HL-60/S4 treated with retinoic acid at 250 ng/mL for 4 days and 3 days (cell line): ENCODE data around the gene C20orf202.

Source experiments
- in situ Hi-C: fragments of 300-500 bp; cut with MboI; formaldehyde crosslinking; loops from 2 replicates; pipeline ENCODE4 v1.7.0; 2022; ENCODE audit warnings: low sequenced_read_pairs

Gene C20orf202

GRCh38 chr20:1183153-1183552 is 20.1 kb upstream of the C20orf202 start:
- in situ Hi-C loops, result loop anchor here (25.0 kb wide), 1 partner anchor 371 kb away; no protein-coding TSS in a partner anchor

- in situ Hi-C loops, result loop anchor here (25.0 kb wide), 1 partner anchor 372 kb away; no protein-coding TSS in a partner anchor
Observed at GRCh38 chr20:1184260-1184637, 19.0 kb upstream of the C20orf202 start.

- in situ Hi-C loops, result loop anchor here (25.0 kb wide), 1 partner anchor 372 kb away; no protein-coding TSS in a partner anchor
Observed at GRCh38 chr20:1184638-1185315, 18.5 kb upstream of the C20orf202 start, which contains the start of gene TMEM74B. Gene TMEM74B, minus strand, starts transcription at chr20:1184981. Its CDS starts 1,180 bp downstream, at chr20:1183801.

GRCh38 chr20:1185316-1185741 is 17.9 kb upstream of the C20orf202 start:
- in situ Hi-C loops, result loop anchor here (25.0 kb wide), 1 partner anchor 373 kb away; no protein-coding TSS in a partner anchor

- in situ Hi-C loops, result loop anchor here (25.0 kb wide), 1 partner anchor 374 kb away; no protein-coding TSS in a partner anchor
Observed at GRCh38 chr20:1185790-1186334, 17.4 kb upstream of the C20orf202 start.

GRCh38 chr20:1186367-1186991 is 16.8 kb upstream of the C20orf202 start:
- in situ Hi-C loops, result loop anchor here (25.0 kb wide), 1 partner anchor 374 kb away; no protein-coding TSS in a partner anchor

- in situ Hi-C loops, result loop anchor here (25.0 kb wide), 1 partner anchor 375 kb away; no protein-coding TSS in a partner anchor
Observed at GRCh38 chr20:1187605-1188171, 15.6 kb upstream of the C20orf202 start.

GRCh38 chr20:1188347-1188746 is 14.9 kb upstream of the C20orf202 start:
- in situ Hi-C loops, result loop anchor here (25.0 kb wide), 1 partner anchor 376 kb away; no protein-coding TSS in a partner anchor

GRCh38 chr20:1189827-1190226 is 13.4 kb upstream of the C20orf202 start:
- in situ Hi-C loops, result loop anchor here (25.0 kb wide), 1 partner anchor 378 kb away; no protein-coding TSS in a partner anchor

GRCh38 chr20:1190847-1191246 is 12.4 kb upstream of the C20orf202 start:
- in situ Hi-C loops, result loop anchor here (25.0 kb wide), 1 partner anchor 379 kb away; no protein-coding TSS in a partner anchor

- in situ Hi-C loops, result loop anchor here (25.0 kb wide), 1 partner anchor 379 kb away; no protein-coding TSS in a partner anchor
Observed at GRCh38 chr20:1191299-1191698, 12.0 kb upstream of the C20orf202 start.

- in situ Hi-C loops, result loop anchor here (25.0 kb wide), 1 partner anchor 383 kb away; no protein-coding TSS in a partner anchor
Observed at GRCh38 chr20:1195226-1195625, 8.0 kb upstream of the C20orf202 start.

GRCh38 chr20:1196634-1197033 is 6.6 kb upstream of the C20orf202 start:
- in situ Hi-C loops, result loop anchor here (25.0 kb wide), 1 partner anchor 384 kb away; no protein-coding TSS in a partner anchor

GRCh38 chr20:1197801-1198200 is 5.5 kb upstream of the C20orf202 start:
- in situ Hi-C loops, result loop anchor here (25.0 kb wide), 1 partner anchor 386 kb away; no protein-coding TSS in a partner anchor

- in situ Hi-C loops, result loop anchor here (25.0 kb wide), 1 partner anchor 386 kb away; no protein-coding TSS in a partner anchor
Observed at GRCh38 chr20:1198751-1199150, 4.5 kb upstream of the C20orf202 start.

- in situ Hi-C loops, result loop anchor here (25.0 kb wide), 1 partner anchor 387 kb away; no protein-coding TSS in a partner anchor
Observed at GRCh38 chr20:1199212-1199873, 3.9 kb upstream of the C20orf202 start.

- in situ Hi-C loops, result loop anchor here (25.0 kb wide), 1 partner anchor 388 kb away; no protein-coding TSS in a partner anchor
Observed at GRCh38 chr20:1199964-1200363, 3.3 kb upstream of the C20orf202 start.

GRCh38 chr20:1203630-1204029 is 376 bp downstream of the C20orf202 start:
- in situ Hi-C loops, result no loop called here

GRCh38 chr20:1204113-1204512 is 859 bp downstream of the C20orf202 start:
- in situ Hi-C loops, result no loop called here

- in situ Hi-C loops, result no loop called here
Observed at GRCh38 chr20:1204576-1204975, 1.3 kb downstream of the C20orf202 start.
